D721Med (cell line): ENCODE measurements around the gene PROSER2.

Experiments used
- DNase-seq: peaks from one replicate; pipeline ENCODE4 v3.0.0; 2011; ENCODE audit warnings: low spot score; ENCODE audit not compliant: insufficient read length
- FAIRE-seq: peaks from 2 replicates; lab custom pipeline; 2011; peaks lifted over from hg19 to GRCh38; lab: Jason Lieb, UNC
- CTCF ChIP-seq: IDR thresholded peaks from 2 replicates; pipeline ENCODE4 v1.5.1; 2012; ENCODE audit warnings: mild to moderate bottlenecking, control low read depth; ENCODE audit not compliant: insufficient read depth; ENCODE audit errors: missing control alignments

PROSER2 gene

GRCh38 chr10:11831520-11831951 lies 8.4 kb downstream of the PROSER2 start:
- FAIRE-seq (no peak), DNase-seq (no peak)
- no peak for TF ChIP-seq CTCF

GRCh38 chr10:11832042-11832441 lies 8.9 kb downstream of the PROSER2 start:
- no peak for TF ChIP-seq CTCF
- no peak for FAIRE-seq

GRCh38 chr10:11835061-11835460 lies 11.9 kb downstream of the PROSER2 start:
- TF ChIP-seq CTCF, result no peak
- no peak for FAIRE-seq
- DNase-seq, result no peak

More at GRCh38 chr10:11832042-11832441, 8.9 kb downstream of the PROSER2 start:
- DNase-seq, result no peak

GRCh38 chr10:11835704-11836103 lies 12.5 kb downstream of the PROSER2 start:
- no peak for DNase-seq
- no peak for TF ChIP-seq CTCF
- no peak for FAIRE-seq

- DNase-seq (no peak), FAIRE-seq (no peak)
- TF ChIP-seq CTCF, result no peak
Measured at GRCh38 chr10:11837372-11838161, 14.4 kb downstream of the PROSER2 start.

- no peak for TF ChIP-seq CTCF
- DNase-seq (no peak), FAIRE-seq (no peak)
Measured at GRCh38 chr10:11838298-11838852, 15.2 kb downstream of the PROSER2 start.

GRCh38 chr10:11841375-11841774 lies 18.2 kb downstream of the PROSER2 start:
- FAIRE-seq, result no peak
- no peak for DNase-seq
- TF ChIP-seq CTCF, result no peak
